GM19438 (cell line): ENCODE results near the gene MOSPD3.
A peak's percentile ranks its signal among the peaks of the same experiment; 100 is the strongest.

Experiments used
- ATAC-seq: cut with Tn5 transposase; IDR thresholded peaks from one replicate; pipeline ENCODE4 v1.9.1; 2021; ENCODE audit warnings: low read depth; ENCODE audit not compliant: unreplicated experiment

The MOSPD3 gene

DNA sequence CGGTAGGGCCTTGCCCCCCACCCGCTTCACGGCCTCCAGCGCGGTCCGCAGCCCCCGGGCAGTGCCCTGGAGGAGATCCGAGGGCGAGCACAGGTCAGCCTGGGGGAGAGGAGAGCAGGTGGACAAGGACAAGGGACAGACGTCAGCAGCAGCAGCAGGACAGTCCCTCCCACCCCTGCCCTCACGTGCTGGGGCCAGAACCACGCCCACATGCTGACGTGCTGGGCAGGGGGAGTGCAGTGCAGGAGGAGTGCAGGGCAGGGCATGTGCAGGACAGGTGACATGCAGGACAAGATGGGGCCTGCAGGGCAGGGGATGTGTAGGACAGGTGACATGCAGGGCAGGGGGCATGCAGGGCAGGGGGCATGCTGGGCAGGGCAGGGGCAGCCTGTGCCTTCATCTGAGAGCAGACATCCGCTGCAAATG is 37.1 kb upstream of the MOSPD3 start:
- no peak for ATAC-seq

DNA sequence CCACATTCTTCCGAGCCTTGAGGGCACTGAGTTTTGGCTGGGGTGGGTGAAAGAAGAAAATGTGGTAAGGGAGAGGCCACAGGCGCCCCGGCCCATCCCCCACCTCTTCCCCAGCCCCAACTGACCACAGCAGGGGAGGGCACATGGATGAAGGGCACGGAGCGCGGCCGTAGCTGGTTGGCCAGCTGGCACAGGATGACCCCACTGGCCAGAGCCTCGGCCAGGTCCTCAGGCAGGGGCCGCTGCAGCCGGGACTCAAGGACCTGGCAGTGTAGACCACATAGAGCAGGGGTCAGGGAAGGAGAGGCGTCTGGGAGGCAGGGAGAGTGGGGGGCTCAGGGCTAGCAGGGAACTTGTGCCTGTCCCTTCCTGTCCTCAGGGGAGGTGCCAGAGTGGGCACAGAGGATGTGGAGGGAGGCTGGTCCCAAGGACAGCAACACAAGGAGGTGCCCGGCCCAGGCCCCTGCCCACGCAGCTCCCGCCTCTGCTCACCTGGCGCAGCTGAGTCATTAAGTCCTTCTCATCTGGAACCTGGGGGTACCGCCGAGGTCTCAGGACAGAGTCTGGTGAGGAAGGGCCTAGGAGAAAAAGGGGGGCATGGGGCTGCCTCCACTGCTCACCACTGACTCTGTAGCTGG is 36.5 kb upstream of the MOSPD3 start:
- ATAC-seq: no peak

- ATAC-seq: no peak
Observed at GRCh38 chr7:100576384-100576993, 35.9 kb upstream of the MOSPD3 start.

DNA sequence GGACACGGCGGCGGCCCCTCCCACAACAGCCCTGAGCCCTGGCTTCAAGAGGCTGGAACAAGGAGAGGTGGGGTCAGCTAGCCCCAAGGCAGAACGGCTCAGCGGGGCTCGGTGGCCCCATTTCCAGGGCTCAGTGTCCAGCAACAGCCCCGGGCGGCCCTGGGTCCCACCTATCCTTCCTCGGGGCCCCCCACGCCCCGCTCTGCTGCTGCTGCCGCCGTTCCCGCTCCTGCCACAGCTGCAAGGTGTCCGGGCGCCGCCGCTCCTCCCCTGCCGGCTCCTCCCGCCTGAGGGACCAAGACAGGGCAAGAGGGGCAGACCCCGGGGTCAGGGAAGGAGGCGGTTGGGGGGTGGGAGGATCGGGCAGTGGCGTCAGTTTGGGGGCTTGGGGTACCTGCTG is 35.2 kb upstream of the MOSPD3 start:
- ATAC-seq: no peak

DNA sequence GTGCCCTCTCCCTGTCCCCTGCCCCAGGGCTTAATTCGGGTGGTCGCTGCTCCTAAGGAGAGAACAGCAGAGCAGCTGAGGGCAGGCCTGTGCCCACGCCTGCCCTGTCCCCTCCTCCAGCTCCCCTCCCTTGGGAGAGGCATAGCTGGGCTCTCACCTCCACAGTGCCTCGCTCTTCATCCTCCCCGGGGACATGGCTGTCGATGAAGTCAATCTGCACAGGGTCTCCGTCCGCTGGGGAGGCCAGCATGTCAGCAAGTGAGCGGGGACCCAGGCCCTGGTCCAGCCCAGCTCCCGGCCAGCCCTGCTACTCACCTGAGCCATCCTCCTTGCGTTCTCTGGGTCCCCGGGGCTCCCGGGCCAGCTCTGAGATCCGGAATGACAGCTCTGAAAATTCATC is 34.8 kb upstream of the MOSPD3 start:
- ATAC-seq: no peak

DNA sequence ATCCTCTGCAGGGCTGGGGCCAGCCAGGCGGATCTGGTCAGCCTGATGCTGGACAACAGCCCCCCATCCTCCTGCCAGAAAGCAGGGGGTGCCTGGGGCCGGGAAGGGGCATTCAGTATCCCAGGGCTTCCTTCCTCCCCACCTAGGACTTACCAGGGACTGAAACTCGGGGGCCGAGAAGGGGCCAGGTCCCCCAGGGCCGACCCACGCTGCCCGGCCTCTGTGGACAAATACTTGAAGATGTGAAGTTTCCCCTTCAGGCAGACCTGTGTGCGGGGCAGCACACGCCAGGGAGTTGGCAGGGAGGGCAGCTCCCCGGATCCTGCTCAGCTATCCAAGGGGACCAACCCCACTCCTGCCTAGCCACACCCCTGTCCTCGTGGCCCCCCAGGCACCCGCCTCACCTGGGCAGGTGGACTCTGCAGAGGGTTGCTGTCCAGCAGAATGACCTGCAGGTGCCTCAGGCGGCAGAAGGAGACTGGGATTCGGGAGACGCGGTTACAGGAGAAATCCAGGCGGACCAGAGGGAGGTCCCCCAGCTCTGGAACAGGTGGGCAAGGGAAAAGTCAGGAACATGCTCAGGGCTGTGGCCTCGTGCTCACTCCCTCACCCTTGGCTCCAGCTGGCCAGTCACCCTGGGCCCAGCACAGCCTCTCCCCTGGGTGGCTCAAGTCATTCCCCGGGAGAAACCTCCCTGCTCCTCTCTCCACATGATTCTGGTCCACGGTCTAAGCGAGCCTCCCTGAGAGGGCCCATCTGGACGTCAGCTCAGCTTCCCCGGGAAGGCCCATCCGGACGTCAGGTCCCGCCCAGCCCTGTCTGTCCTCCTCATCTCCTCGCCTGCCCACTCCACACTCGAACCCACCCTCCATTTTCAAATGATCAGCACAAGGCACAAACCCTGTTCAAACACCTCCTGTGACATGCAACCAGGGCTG is 33.8 kb upstream of the MOSPD3 start:
- ATAC-seq: no peak

DNA sequence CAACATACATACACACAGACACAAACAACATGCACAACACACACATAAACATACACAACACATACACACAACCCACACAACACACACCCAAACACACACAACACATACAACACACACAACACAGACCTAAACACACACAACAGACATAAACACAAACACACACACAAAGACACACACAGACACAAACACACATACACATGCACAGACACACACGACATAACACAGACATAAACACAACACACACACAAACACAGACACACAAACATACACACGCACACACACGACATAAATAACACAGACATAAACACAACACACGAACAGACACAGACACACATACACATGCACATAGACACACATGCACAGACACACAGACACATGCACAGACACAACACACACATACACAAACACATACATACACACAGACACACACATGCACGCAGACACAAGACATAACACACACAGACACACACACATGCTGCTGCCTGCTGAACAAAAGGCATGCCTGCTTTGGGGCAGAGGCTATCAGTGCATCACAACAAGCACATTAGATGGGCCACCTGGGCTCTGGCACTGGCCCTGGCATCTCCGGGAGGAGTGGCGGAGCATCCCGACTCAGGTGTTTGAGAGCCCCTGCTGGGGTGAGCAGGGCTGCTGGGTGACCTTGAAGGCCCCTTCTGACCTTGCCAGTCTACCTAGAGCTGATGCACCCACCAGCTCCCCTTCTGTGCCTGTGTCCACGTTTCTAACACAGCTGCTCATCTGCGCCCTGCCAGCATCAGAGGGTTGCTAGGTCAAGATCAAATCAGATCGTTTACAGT is 31.7 kb upstream of the MOSPD3 start:
- no peak for ATAC-seq

DNA sequence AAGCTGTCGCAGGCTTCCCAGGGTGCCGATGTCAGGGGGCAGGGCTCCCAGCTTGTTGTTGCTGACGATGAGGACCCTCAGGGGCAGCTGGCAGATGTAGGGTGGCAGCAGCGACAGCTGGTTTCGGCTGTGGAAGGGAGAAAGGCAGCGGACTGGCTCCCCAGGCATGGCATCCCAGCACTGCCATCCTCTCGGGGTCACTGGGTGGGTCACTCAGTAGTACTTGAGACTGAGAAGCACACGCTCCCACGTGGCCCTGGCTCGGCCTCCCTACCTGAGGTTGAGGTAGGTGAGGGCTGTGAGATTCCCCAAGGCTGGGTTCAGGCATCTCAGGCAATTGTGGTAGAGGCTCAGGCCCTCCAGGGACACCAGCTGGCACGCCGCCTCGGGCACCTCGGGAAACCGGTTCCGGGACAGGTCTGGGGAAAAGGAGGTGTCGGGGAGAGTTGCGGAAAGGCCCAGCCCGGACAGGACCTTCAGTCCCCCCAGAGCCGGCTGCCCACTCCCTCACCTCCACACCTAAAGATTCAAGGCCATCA is 30.2 kb upstream of the MOSPD3 start:
- no peak for ATAC-seq

DNA sequence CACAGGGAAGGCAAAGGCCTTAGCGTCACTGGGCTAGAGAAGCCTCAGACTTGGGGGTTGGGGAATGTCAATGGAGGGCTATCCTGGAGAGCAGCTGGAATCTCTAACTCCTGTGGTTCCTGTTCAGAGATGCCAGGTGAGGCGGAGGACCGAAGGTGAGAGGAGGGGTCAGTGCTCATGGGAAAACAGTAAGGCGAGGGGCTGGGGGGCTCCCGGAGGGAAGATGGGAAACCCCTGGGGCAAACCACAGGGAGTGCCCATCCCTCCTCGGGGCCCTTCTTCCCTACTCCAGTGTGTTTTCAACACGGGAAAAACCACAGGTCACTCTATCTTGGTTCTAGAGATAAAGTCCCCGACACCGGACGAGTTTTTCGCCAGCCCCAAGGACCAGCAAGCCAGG is 29.7 kb upstream of the MOSPD3 start:
- no peak for ATAC-seq

GRCh38 chr7:100583132-100584053 is 28.9 kb upstream of the MOSPD3 start:
- no peak for ATAC-seq

DNA sequence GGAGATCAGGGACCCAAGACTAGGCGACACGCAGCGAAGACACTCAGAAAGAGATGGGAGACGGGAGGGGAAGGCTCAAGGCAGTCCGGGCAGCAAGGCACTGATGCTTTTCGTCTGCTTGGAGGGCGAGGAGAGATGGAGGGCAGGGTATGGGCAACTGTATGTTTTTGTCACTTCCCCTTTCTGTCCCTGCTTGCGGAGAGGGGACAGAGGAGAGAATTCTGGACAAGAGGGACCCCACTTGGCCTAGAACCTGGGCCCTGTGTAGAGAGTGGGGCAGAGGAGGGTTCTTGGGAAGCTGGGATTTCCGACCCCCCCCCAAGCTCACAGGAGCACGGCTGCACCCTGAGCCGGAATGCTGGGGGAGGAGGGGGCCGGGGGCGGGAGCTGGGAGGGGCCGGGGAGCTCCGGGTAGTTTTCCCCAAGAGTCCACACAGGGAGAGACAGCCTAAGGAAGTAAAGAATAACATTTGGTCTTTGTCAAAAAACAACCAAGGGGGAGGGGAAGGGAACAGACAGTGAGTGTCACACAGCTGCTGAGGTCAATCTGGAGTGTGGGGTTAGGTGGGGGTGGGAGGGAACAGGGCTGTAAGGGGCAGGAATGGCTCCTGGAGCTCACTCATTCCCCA is 28.2 kb upstream of the MOSPD3 start:
- ATAC-seq: no peak

GRCh38 chr7:100584683-100585510 is 27.4 kb upstream of the MOSPD3 start:
- ATAC-seq: no peak

DNA sequence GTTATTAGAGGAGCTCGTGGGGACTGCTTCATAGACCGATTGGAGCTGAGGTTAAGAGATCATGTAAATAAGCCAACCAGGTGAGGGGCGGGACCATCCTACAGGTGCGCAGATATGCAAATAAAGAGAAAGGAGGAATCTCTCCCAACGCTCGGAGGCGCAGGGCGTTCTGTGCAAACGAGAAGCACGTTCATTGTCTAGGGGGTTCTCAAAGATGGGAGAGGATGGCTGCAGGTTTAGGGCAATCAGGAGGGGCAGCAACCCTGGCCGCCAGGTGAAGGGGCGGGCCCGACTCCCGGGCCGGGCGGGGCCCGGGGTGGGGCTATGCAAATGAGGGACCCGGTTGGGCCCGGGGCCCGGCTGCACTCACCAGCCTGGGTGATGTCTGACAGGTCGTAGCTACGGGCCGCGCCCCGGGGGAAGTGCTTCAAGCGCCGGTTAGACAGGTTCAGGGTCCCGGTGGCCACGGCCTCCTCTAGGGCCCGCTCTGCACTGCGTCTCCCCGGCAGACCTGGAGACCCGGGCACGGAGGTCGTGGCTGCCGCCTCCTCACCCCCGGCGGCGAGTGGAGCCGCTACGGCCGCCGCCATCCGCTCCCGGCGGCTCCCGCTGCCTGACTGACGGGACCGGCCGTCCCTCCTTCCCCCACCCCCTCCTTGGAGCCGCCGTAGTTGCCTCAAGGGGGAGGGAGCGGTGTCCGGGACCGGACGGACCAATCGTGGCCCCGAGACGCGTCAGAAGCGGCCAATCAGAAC is 26.7 kb upstream of the MOSPD3 start, which contains the start of gene LRCH4:
Gene LRCH4 (minus strand): TSS at position 619 of the 755 bp plus-strand sequence. CDS start 29 bp downstream, at position 590.
- ATAC-seq: no peak

GRCh38 chr7:100586266-100587025 is 25.9 kb upstream of the MOSPD3 start, which contains the start of gene FBXO24:
Gene FBXO24, plus strand, starts transcription at chr7:100586328. Its CDS starts 298 bp downstream, at chr7:100586626.
- ATAC-seq: peak; percentile 84

DNA sequence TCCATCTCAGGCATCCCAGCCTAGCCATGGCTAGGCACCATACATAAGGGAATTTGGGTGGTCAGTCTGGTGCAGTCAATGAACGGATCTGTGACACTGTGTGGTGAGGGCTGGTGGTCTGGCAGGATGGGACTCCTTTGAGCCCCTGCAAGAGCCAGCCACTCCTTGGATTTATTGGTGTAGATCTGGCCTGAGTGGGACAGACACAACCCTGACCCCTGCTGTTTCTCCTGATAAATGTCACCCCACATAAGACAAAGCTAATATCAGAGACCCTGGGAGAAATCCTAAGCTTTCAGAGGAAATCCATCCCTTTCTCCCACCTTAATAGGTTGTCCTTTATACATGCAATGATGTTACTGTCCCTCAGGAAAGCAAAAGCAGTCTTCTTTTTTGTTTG is 23.9 kb upstream of the MOSPD3 start:
- ATAC-seq: no peak

DNA sequence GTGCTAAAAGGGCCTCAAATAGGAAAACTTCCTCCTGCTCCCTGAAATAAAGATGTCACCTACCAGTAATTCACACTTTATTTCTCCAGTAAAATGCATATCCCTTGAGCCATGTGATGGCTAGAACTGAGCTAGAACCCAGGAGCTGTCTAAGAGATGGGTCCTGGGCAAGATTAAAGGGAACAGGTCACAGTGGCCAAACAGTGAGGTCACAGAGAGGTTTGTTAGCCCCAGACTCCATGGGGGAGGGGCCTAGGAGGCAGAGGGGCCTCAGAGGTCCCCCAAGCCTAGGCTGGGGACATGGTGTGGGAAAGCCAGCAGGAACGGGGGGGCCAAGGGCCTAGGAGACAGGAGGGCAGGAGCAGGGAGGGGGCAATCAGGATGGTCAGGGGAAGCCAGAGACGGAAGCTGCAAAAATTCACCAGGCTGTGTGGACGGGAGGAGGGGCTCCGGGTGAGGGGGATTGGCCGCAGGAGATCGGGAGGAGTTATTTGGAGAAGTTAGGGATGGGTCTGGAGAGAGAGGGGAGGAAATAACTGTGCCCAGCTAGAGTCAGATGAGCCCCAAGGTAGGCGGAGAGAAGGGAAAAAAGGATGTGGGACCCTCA is 22.9 kb upstream of the MOSPD3 start:
- no peak for ATAC-seq
